Small intestine (tissue), 16 donors: ENCODE measurements around the gene SAMD7. TPM values are rescaled to one million over a fixed set of nuclear protein-coding genes. Genes with fewer than 3 reads are reported as not detected.

Source experiments
- DNase-seq, 2 donors: peaks; one replicate each; pipeline versions ENCODE4 v3.0.0 to v3.0.0-alpha.2; 2013
- FAIRE-seq: peaks from 2 replicates; lab custom pipeline; 2012; peaks lifted over from hg19 to GRCh38; lab: Jason Lieb, UNC
- H3K27ac ChIP-seq, 3 donors: one replicate each; pipeline ENCODE4 v1.5.1; 2013; ENCODE audit warnings: low read length in 2 of 3, mild to moderate bottlenecking in 2 of 3, control low read depth in 1 of 3, inconsistent platforms in 1 of 3, low read depth in 1 of 3, moderate library complexity in 1 of 3
- H3K27me3 ChIP-seq, 3 donors: one replicate each; pipeline ENCODE4 v1.6.1; 2013; ENCODE audit warnings: low read length in 3 of 3, inconsistent platforms in 1 of 3; ENCODE audit not compliant: control insufficient read depth in 3 of 3, insufficient read depth in 3 of 3
- H3K36me3 ChIP-seq, 3 donors: one replicate each; pipeline ENCODE4 v1.6.1; 2013; ENCODE audit warnings: low read length in 3 of 3, inconsistent platforms in 1 of 3, low read depth in 1 of 3, mild to moderate bottlenecking in 1 of 3, moderate library complexity in 1 of 3; ENCODE audit not compliant: control insufficient read depth in 3 of 3, insufficient read depth in 2 of 3
- H3K4me1 ChIP-seq, 3 donors: one replicate each; pipeline ENCODE4 v1.6.1; 2013; ENCODE audit warnings: low read length in 2 of 3, inconsistent platforms in 1 of 3, low read depth in 1 of 3, mild to moderate bottlenecking in 1 of 3, moderate library complexity in 1 of 3; ENCODE audit not compliant: control insufficient read depth in 3 of 3, insufficient read depth in 2 of 3
- H3K4me3 ChIP-seq, 3 donors: one replicate each; pipeline ENCODE4 v1.5.1; 2013; ENCODE audit warnings: low read length in 3 of 3, control low read depth in 1 of 3, inconsistent platforms in 1 of 3, low read depth in 1 of 3, mild to moderate bottlenecking in 1 of 3, moderate library complexity in 1 of 3
- H3K9me3 ChIP-seq, 2 donors: one replicate each; pipeline ENCODE4 v1.6.1; 2013; ENCODE audit warnings: low read depth in 1 of 2, low read length in 1 of 2; ENCODE audit not compliant: control insufficient read depth in 2 of 2, insufficient read depth in 1 of 2
- WGBS, 3 donors: extraction: QIAGEN DNeasy Blood & Tissue Kit; methylation state at CpG; one replicate each; pipeline ENCODE4 v1.1.7; 2013; 5-methylcytosine and 5-hydroxymethylcytosine counted together
- long read RNA-seq, 10 donors: transcript quantifications; one replicate each; lab custom pipeline, GENCODE V29; 2026
- polyA plus RNA-seq, 4 donors: library from polyadenylated mRNA; stranded (reverse) in 3 of 4; unstranded in 1 of 4; fragments of 200-250 nt in 3 of 4; fragments of 120-200 nt in 1 of 4; gene quantifications; one replicate each; pipeline versions ENCODE4 v1.2.1 to v1.2.3, GENCODE V29; 2013
- donor health status: healthy with polysubstance abuse.
- donor health status: control.
- donor health status: control.
- donor health status: Bipolar disorder and iron deficiency.
- donor health status: healthy.

The SAMD7 gene
- polyA plus RNA-seq = not detected
- long read RNA-seq, donor 1 = 0 reads
- long read RNA-seq, donor 2 = 0 reads
- long read RNA-seq, donor 3 = 0 reads
- long read RNA-seq, donor 4 = 0 reads
- long read RNA-seq, donor 5 = 0 reads
- long read RNA-seq, donor 6 = 0 reads
- long read RNA-seq, donor 7 = 0 reads
- long read RNA-seq, donor 8 = 0 reads
- long read RNA-seq, donor 9 = 0 reads
- long read RNA-seq, donor 10 = 0 reads

DNA sequence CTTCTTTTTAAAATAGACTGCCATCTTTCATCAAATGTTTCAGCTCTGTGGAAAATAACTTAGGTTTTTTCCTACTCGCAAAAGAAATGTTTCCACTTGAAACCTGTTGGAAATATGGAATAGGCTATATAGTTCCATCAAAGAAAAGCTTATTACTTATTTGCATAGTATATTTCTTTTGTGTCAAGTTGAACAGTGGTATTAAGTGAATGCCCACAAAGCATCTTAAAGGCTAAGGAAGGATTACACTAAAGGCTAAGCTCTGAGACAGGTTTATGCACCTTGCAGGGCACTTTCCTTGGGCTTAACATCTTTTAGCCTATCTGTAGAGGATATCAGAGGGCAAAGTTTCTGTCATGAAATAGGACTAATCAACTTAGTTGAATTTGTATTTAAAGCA lies at the start of gene SAMD7:
Gene SAMD7, plus strand, starts transcription at position 301 of the 400 bp plus-strand sequence. CDS start 7,927 bp downstream, outside the sequence.
- FAIRE-seq = no peak
- DNase-seq = no peak
- Histone ChIP-seq H3K9me3 (no peaks in the 10 kb centered on the region), H3K27me3 (peaks cover 0 to 1% (median 0%) of the 10 kb centered on the region in 3 donors), H3K36me3 (no peaks in the 10 kb centered on the region), H3K4me3 (no peak within 1 kb of the TSS), H3K27ac (no peak within 1 kb of the TSS), H3K4me1 (no peaks in the 10 kb centered on the region)
- WGBS, 3 donors = 96 to 98% (median 98%) methylated on average over 1 of the region's 1 CpG

- Histone ChIP-seq H3K27me3 (no peaks in the 10 kb centered on the region), H3K4me1 (peaks cover 0 to 13% (median 0%) of the 10 kb centered on the region in 3 donors), H3K27ac (no peak overlapping the region), H3K9me3 (no peaks in the 10 kb centered on the region), H3K4me3 (no peak overlapping the region), H3K36me3 (peaks cover 0 to 10% (median 4%) of the 10 kb centered on the region in 3 donors)
- WGBS, 3 donors = 81 to 92% (median 86%) methylated on average over 5 of the region's 5 CpGs
- DNase-seq (no peak), FAIRE-seq (no peak)
Measured at GRCh38 chr3:169861871-169862270, 49.5 kb upstream of the SAMD7 start.

GRCh38 chr3:169863458-169863899 lies 47.9 kb upstream of the SAMD7 start:
- FAIRE-seq = no peak

DNA sequence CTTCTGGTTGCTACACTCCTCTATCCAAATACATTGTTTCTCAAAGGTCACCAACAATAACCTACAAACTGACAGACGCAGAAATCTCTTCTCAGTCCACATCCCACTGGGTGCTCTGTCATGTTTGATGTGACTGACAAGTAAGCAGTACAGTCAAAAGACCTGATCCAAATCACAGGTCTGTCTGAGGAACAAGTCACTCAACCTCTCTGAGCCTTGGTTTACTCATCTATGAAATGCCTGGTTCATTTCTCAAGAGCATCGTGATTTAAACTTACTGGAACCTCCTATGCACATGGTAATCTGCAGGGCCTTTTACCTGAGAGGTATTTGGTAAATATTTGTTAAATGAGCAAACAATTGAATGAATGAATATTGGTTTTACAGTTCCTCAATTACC lies 47.1 kb upstream of the SAMD7 start:
- H3K4me1 ChIP-seq = peaks cover 0 to 19% (median 0%) of the 10 kb centered on the region in 3 donors
- WGBS, 3 donors = 64 to 88% (median 80%) methylated on average over 2 of the region's 2 CpGs
- FAIRE-seq (no peak), DNase-seq (no peak)
- no peak overlapping the region for H3K27ac ChIP-seq
- no peaks in the 10 kb centered on the region for H3K27me3 ChIP-seq
- H3K4me3 ChIP-seq = no peak overlapping the region
- peaks cover 0 to 8% (median 4%) of the 10 kb centered on the region in 3 donors for H3K36me3 ChIP-seq
- H3K9me3 ChIP-seq = no peaks in the 10 kb centered on the region

More at GRCh38 chr3:169863458-169863899, 47.9 kb upstream of the SAMD7 start:
- H3K36me3 ChIP-seq = peaks cover 0 to 10% (median 4%) of the 10 kb centered on the region in 3 donors
- H3K27ac ChIP-seq = peak overlapping the region in 1 of 3 donors; percentile 38
- 0 to 1% (median 0%) methylated on average over 6 of the region's 6 CpGs for WGBS, 3 donors
- peak; percentile 87 to 91 for DNase-seq
- H3K4me3 ChIP-seq = no peak overlapping the region
- no peaks in the 10 kb centered on the region for H3K9me3 ChIP-seq
- peaks cover 0 to 13% (median 0%) of the 10 kb centered on the region in 3 donors for H3K4me1 ChIP-seq
- no peaks in the 10 kb centered on the region for H3K27me3 ChIP-seq

GRCh38 chr3:169865176-169865767 lies 46.1 kb upstream of the SAMD7 start:
- Histone ChIP-seq H3K4me3 (no peak overlapping the region), H3K27me3 (no peaks in the 10 kb centered on the region), H3K36me3 (peaks cover 0 to 7% (median 4%) of the 10 kb centered on the region in 3 donors), H3K9me3 (no peaks in the 10 kb centered on the region), H3K4me1 (peaks cover 0 to 23% (median 2%) of the 10 kb centered on the region in 3 donors), H3K27ac (peak overlapping the region in 1 of 3 donors; percentile 72)
- peak; percentile 40 to 45 for DNase-seq
- no peak for FAIRE-seq
- 34 to 53% (median 41%) methylated on average over 12 of the region's 12 CpGs for WGBS, 3 donors

- H3K4me1 ChIP-seq = peaks cover 5 to 41% (median 7%) of the 10 kb centered on the region in 3 donors
- no peak overlapping the region for H3K27ac ChIP-seq
- WGBS, 3 donors = 93 to 94% (median 94%) methylated on average over 3 of the region's 3 CpGs
- FAIRE-seq = no peak
- no peaks in the 10 kb centered on the region for H3K27me3 ChIP-seq
- no peaks in the 10 kb centered on the region for H3K36me3 ChIP-seq
- DNase-seq = no peak
- H3K4me3 ChIP-seq = no peak overlapping the region
- no peaks in the 10 kb centered on the region for H3K9me3 ChIP-seq
Measured at GRCh38 chr3:169867584-169868210, 43.7 kb upstream of the SAMD7 start.

DNA sequence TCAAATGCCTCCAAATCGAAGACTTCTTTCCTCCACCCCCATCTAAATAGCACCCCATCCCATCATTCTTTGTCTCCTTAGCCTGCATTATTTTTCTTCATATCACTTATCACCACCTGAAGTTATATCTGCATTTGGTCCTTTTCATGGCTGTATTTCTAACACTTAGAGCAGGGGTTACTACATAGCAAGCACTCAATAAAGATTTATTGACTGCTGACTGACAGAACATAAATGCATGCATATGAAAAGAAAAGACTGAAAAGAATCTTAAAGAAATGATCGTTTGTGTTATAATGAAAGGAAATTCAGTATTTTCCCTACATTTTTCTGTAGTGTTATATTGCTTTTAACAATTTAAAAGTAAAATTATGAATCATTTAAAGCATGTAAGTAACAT lies 43.0 kb upstream of the SAMD7 start:
- no peaks in the 10 kb centered on the region for H3K27me3 ChIP-seq
- H3K27ac ChIP-seq = peak overlapping the region in 1 of 3 donors; percentile 6
- peaks cover 5 to 41% (median 7%) of the 10 kb centered on the region in 3 donors for H3K4me1 ChIP-seq
- H3K4me3 ChIP-seq = no peak overlapping the region
- no peaks in the 10 kb centered on the region for H3K9me3 ChIP-seq
- FAIRE-seq (no peak), DNase-seq (no peak)
- 46 to 69% (median 55%) methylated on average over 2 of the region's 2 CpGs for WGBS, 3 donors
- H3K36me3 ChIP-seq = no peaks in the 10 kb centered on the region

DNA sequence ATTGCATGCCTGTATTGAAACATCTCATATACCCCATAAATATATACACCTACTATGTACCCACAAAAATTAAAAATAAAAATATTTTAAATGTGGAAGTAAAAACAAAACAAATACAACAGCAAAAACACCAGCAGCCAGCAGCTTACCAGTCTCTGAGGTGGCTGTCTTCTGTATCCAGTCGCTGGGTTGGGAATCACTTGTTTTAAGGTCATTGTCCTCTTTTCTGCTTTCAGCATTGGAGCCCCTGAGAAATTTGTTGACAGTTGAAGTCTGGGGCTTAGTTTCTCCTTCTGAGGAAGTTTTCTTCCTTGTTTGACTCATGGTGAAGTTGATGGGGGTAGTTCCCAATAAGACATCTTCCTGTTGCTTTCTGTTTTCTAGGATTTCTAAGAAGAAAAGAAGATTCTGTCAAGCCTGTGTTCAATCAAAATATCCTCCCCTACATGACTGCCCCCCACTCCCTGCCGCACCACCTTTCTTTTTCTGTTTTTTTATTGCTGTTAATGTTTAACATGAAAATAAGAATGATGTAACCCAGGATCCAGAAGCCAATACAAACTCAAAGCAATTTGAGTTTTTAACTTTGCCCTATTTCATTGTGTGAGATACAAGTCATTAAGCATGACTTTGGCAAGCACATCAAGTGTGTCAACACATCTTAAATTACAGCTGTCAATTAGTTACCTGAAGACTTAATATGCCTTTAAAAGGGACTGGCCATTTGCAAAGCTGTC lies 41.7 kb upstream of the SAMD7 start, which contains the start of gene LRRC31:
Gene LRRC31, minus strand, starts transcription at position 452 of the 737 bp plus-strand sequence. Its CDS starts 128 bp downstream, at position 324.
- Histone ChIP-seq H3K27ac (peak within 1 kb of the TSS; percentile 39 to 81 (median 64)), H3K27me3 (no peaks in the 10 kb centered on the region), H3K4me1 (peaks cover 5 to 41% (median 7%) of the 10 kb centered on the region in 3 donors), H3K9me3 (no peaks in the 10 kb centered on the region), H3K36me3 (no peaks in the 10 kb centered on the region), H3K4me3 (peak within 1 kb of the TSS in 2 of 3 donors; percentile 27 to 34)
- 7 to 56% (median 38%) methylated on average over 2 of the region's 2 CpGs for WGBS, 3 donors
- DNase-seq (peak; percentile 83 to 90), FAIRE-seq (no peak)
